ENCODE measurements around the gene PEX11G.

DNA sequence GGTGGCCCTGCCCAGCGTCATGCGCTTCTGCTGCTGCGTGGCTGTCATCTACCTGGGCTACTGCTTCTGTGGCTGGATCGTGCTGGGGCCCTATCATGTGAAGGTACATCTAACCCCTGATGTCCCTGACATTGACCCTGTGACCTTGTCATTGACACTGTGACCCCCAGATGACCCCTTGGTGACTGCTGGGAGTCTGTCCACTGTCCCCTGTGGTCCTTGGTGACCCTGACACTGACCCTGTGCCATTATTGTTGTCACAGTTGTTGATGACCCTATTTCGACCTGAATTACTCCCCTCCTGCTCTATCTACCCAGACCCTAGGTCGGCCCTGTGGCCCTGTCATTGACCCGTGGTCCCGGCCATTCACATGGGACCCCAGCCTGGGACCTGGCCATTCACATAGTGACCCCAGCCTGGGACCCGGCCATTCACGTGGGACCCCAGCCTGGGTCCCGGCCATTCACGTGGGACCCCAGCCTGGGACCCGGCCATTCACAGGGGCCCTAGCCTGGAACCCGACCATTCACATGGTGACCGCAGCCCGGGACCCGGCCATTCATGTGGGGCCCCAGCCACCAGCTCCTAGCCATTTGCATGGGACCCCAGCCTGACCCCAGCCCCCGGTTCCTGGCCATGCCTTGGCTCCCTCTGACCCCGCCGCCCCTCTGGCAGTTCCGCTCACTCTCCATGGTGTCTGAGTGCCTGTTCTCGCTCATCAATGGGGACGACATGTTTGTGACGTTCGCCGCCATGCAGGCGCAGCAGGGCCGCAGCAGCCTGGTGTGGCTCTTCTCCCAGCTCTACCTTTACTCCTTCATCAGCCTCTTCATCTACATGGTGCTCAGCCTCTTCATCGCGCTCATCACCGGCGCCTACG lies 41.0 kb upstream of the PEX11G start:
- TF ChIP-seq, protein P1, sequence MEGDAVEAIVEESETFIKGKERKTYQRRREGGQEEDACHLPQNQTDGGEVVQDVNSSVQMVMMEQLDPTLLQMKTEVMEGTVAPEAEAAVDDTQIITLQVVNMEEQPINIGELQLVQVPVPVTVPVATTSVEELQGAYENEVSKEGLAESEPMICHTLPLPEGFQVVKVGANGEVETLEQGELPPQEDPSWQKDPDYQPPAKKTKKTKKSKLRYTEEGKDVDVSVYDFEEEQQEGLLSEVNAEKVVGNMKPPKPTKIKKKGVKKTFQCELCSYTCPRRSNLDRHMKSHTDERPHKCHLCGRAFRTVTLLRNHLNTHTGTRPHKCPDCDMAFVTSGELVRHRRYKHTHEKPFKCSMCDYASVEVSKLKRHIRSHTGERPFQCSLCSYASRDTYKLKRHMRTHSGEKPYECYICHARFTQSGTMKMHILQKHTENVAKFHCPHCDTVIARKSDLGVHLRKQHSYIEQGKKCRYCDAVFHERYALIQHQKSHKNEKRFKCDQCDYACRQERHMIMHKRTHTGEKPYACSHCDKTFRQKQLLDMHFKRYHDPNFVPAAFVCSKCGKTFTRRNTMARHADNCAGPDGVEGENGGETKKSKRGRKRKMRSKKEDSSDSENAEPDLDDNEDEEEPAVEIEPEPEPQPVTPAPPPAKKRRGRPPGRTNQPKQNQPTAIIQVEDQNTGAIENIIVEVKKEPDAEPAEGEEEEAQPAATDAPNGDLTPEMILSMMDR (IDR thresholded peaks at IDR 0.05; ENCODE audit: insufficient read depth, low read length, poor library complexity, severe bottlenecking): no peak
- TF ChIP-seq EZH2phosphoT487 (conservative IDR thresholded peaks at IDR 0.05; ENCODE audit: low read length): no peak

Measured in SU-DHL-6 (cell line).